Measurements from ENCODE around the gene GPR78. TPM values are rescaled to one million over a fixed set of nuclear protein-coding genes. Genes with fewer than 3 reads are reported as not detected.

Gene GPR78
- polyA plus RNA-seq, 3 donors, result not detected

DNA sequence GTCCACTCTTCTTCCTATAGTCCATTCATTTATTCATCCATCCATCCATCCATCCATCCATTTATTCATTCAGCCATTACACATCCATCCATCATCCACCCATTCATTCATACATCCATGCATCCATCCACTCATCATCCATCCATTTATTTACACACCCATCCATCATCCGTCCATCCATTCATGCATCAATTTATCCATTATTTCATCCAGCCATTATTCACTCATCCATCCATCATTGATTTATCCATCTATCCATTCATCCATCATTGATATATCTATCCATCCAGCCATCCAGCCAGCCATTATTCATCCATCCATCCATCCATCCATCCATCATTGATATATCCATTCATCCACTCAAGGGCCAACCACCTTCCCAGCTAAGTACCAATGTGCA lies 25.1 kb downstream of the GPR78 start:
- 100% methylated on average over 1 of the region's 1 CpG for WGBS (ENCODE audit: insufficient coverage)
- H3K4me3 Mint-ChIP-seq, result no peak overlapping the region
- no peaks in the 10 kb centered on the region for H3K36me3 Mint-ChIP-seq
- H3K27ac Mint-ChIP-seq, result no peak overlapping the region
- no peaks in the 10 kb centered on the region for H3K79me2 ChIP-seq (ENCODE audit: insufficient read depth, low read length)
- no peak for DNase-seq
- TF ChIP-seq, protein P1, sequence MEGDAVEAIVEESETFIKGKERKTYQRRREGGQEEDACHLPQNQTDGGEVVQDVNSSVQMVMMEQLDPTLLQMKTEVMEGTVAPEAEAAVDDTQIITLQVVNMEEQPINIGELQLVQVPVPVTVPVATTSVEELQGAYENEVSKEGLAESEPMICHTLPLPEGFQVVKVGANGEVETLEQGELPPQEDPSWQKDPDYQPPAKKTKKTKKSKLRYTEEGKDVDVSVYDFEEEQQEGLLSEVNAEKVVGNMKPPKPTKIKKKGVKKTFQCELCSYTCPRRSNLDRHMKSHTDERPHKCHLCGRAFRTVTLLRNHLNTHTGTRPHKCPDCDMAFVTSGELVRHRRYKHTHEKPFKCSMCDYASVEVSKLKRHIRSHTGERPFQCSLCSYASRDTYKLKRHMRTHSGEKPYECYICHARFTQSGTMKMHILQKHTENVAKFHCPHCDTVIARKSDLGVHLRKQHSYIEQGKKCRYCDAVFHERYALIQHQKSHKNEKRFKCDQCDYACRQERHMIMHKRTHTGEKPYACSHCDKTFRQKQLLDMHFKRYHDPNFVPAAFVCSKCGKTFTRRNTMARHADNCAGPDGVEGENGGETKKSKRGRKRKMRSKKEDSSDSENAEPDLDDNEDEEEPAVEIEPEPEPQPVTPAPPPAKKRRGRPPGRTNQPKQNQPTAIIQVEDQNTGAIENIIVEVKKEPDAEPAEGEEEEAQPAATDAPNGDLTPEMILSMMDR (IDR thresholded peaks at IDR 0.05), result no peak
- no peaks in the 10 kb centered on the region for H3K9me3 ChIP-seq (replicated peaks in 1 of 2; ENCODE audit: control insufficient read depth in 1 of 2, insufficient read depth in 1 of 2, low read length in 2 of 2)
- no peaks in the 10 kb centered on the region for H3K4me1 ChIP-seq (ENCODE audit: control insufficient read depth in 1 of 2, insufficient read depth in 2 of 2, low read length in 2 of 2)
- no peaks in the 10 kb centered on the region for H3K27me3 ChIP-seq (ENCODE audit: control insufficient read depth in 2 of 2, insufficient read depth in 2 of 2, low read length in 2 of 2)
- no peak overlapping the region for H2AFZ ChIP-seq (ENCODE audit: insufficient read depth, low read depth, low read length, poor library complexity, severe bottlenecking)
- no peak overlapping the region for H3K9ac ChIP-seq (ENCODE audit: insufficient read depth, low read length, poor library complexity, severe bottlenecking)
- intact Hi-C loops (cut with micrococcal nuclease), result no loop called here
- no peaks in the 10 kb centered on the region for H3K36me3 ChIP-seq (replicated peaks in 1 of 2; ENCODE audit: control insufficient read depth in 1 of 2, insufficient read depth in 2 of 2, low read length in 2 of 2)
- no peak overlapping the region for H3K4me3 ChIP-seq (replicated peaks in 1 of 3; ENCODE audit: low read depth in 2 of 3, low read length in 3 of 3)
- no peaks in the 10 kb centered on the region for H3K4me1 Mint-ChIP-seq
- no peak overlapping the region for H3K4me2 ChIP-seq (replicated peaks; ENCODE audit: extremely low read depth, low read length, poor library complexity, severe bottlenecking)
- no peaks in the 10 kb centered on the region for H3K9me3 Mint-ChIP-seq
- no peaks in the 10 kb centered on the region for H4K20me1 ChIP-seq (ENCODE audit: insufficient read depth, low read length)
- H3K27me3 Mint-ChIP-seq (ENCODE audit: low read depth in 3 of 3), result peaks cover 3 to 5% (median 5%) of the 10 kb centered on the region in 3 donors
- no peak overlapping the region for H3K27ac ChIP-seq (ENCODE audit: low read depth in 1 of 2, low read length in 2 of 2)

DNA sequence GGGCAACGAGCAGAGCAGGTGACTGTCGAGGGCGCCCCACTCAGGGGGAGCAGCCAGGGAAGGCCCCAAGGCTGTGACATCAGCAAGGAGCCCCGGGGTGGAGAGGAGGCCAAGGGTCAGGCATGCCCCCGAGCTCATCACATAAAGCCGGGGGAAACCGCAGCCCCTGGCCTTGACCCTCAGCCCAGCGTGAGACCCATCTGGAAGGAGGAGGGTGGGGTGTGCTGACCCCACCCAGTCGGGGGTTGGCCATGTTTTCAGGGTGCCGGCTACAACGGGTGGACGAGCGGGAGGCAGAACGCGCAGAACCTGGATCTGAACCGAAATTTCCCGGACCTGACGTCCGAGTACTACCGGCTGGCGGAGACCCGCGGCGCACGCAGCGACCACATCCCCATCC lies 26.3 kb downstream of the GPR78 start:
- H3K4me3 Mint-ChIP-seq, result no peak overlapping the region

More for the DNA sequence above, 26.3 kb downstream of the GPR78 start:
- Histone ChIP-seq H2AFZ (ENCODE audit: insufficient read depth, low read depth, low read length, poor library complexity, severe bottlenecking) (no peak overlapping the region), H3K36me3 (replicated peaks in 1 of 2; ENCODE audit: control insufficient read depth in 1 of 2, insufficient read depth in 2 of 2, low read length in 2 of 2) (no peaks in the 10 kb centered on the region), H4K20me1 (ENCODE audit: insufficient read depth, low read length) (no peaks in the 10 kb centered on the region), H3K4me1 (ENCODE audit: control insufficient read depth in 1 of 2, insufficient read depth in 2 of 2, low read length in 2 of 2) (no peaks in the 10 kb centered on the region), H3K27me3 (ENCODE audit: control insufficient read depth in 2 of 2, insufficient read depth in 2 of 2, low read length in 2 of 2) (no peaks in the 10 kb centered on the region), H3K27ac (ENCODE audit: low read depth in 1 of 2, low read length in 2 of 2) (no peak overlapping the region), H3K4me3 (replicated peaks in 1 of 3; ENCODE audit: low read depth in 2 of 3, low read length in 3 of 3) (no peak overlapping the region), H3K9ac (ENCODE audit: insufficient read depth, low read length, poor library complexity, severe bottlenecking) (no peak overlapping the region), H3K9me3 (replicated peaks in 1 of 2; ENCODE audit: control insufficient read depth in 1 of 2, insufficient read depth in 1 of 2, low read length in 2 of 2) (no peaks in the 10 kb centered on the region), H3K79me2 (ENCODE audit: insufficient read depth, low read length) (no peaks in the 10 kb centered on the region), H3K4me2 (replicated peaks; ENCODE audit: extremely low read depth, low read length, poor library complexity, severe bottlenecking) (no peak overlapping the region)
- Mint-ChIP-seq H3K36me3 (no peaks in the 10 kb centered on the region), H3K9me3 (no peaks in the 10 kb centered on the region), H3K4me1 (no peaks in the 10 kb centered on the region), H3K27ac (no peak overlapping the region), H3K27me3 (ENCODE audit: low read depth in 3 of 3) (peaks cover 3 to 9% (median 5%) of the 10 kb centered on the region in 3 donors)
- DNase-seq, result no peak
- 89% methylated on average over 8 of the region's 26 CpGs for WGBS (ENCODE audit: insufficient coverage)
- intact Hi-C loops (cut with micrococcal nuclease), result no loop called here
- TF ChIP-seq, protein P1 (IDR thresholded peaks at IDR 0.05), result no peak
